PC-3 (cell line): ENCODE data around the gene CFAP45. TPM values are rescaled to one million over a fixed set of nuclear protein-coding genes. Genes with fewer than 3 reads are reported as not detected.
A peak's percentile ranks its signal among the peaks of the same experiment; 100 is the strongest.

Experiments
- ATAC-seq: fragments of 200-7000 bp; cut with Tn5 transposase; 2 replicates; pipeline ENCODE4 v1.9.1; 2020; ENCODE audit warnings: mild to moderate bottlenecking, moderate library complexity
- BruUV-seq: library from RNA; stranded (reverse); fragments of 400-500 nt; replicated peaks from 2 replicates; lab custom pipeline; 2021; lab: Mats Ljungman, UMichigan
- CTCF ChIA-PET: fragments of 300-600 bp; sonication (Branson Sonifier 250); formaldehyde crosslinking; loops from one replicate; lab custom pipeline; 2022; ENCODE audit warnings: antibody characterized with exemption; lab: Charles Lee
- POLR2A ChIA-PET: fragments of 300-600 bp; sonication (Branson Sonifier 250); formaldehyde crosslinking; loops from one replicate; lab custom pipeline; 2022; ENCODE audit warnings: antibody characterized with exemption; ENCODE audit not compliant: unreplicated experiment; lab: Charles Lee
- DNase-seq: peaks from one replicate; pipeline ENCODE4 v3.0.0-alpha.2; 2015
- H2AFZ ChIP-seq: fragments of 300-600 bp; sonication (generic); 2 replicates; pipeline ENCODE4 v1.6.0; 2016; ENCODE audit warnings: antibody characterized with exemption, low read length
- H3F3A ChIP-seq: fragments of 300-600 bp; sonication (generic); one replicate; pipeline ENCODE4 v1.6.0; 2017; ENCODE audit warnings: antibody characterized with exemption, low read length, control low read depth, mild to moderate bottlenecking; ENCODE audit not compliant: unreplicated experiment
- H3K27ac ChIP-seq: fragments of 300-600 bp; sonication (generic); 2 replicates; pipeline ENCODE4 v1.5.1; 2016; ENCODE audit warnings: mild to moderate bottlenecking, low read length
- H3K27me3 ChIP-seq: fragments of 300-600 bp; sonication (generic); 2 replicates; pipeline ENCODE4 v1.6.1; 2016; ENCODE audit warnings: low read length, mixed read lengths
- H3K36me3 ChIP-seq: fragments of 300-600 bp; sonication (generic); 2 replicates; pipeline ENCODE4 v1.6.1; 2016; ENCODE audit warnings: low read depth, mixed run types, low read length, mixed read lengths
- H3K4me1 ChIP-seq: fragments of 300-600 bp; sonication (generic); 2 replicates; pipeline ENCODE4 v1.5.1; 2016; ENCODE audit warnings: low read length; ENCODE audit not compliant: insufficient read depth
- H3K4me2 ChIP-seq: fragments of 300-600 bp; sonication (generic); 2 replicates; pipeline ENCODE4 v1.6.0; 2016; ENCODE audit warnings: low read length
- H3K4me3 ChIP-seq: fragments of 300-600 bp; sonication (generic); 2 replicates; pipeline ENCODE4 v1.5.1; 2016; ENCODE audit warnings: mild to moderate bottlenecking, low read length, mixed read lengths
- H3K79me2 ChIP-seq: fragments of 300-600 bp; sonication (generic); 2 replicates; pipeline ENCODE4 v1.6.1; 2017; ENCODE audit warnings: low read length, mixed read lengths
- H3K9ac ChIP-seq: fragments of 300-600 bp; sonication (generic); 2 replicates; pipeline ENCODE4 v1.6.0; 2016; ENCODE audit warnings: mild to moderate bottlenecking, low read length
- H3K9me2 ChIP-seq: fragments of 300-600 bp; sonication (generic); replicated peaks from 2 replicates; pipeline ENCODE4 v1.6.1; 2016; ENCODE audit warnings: mixed run types, low read length, mixed read lengths
- H3K9me3 ChIP-seq: fragments of 300-600 bp; sonication (generic); 2 replicates; pipeline ENCODE4 v1.6.1; 2016; ENCODE audit warnings: low read length, mixed read lengths
- H4K20me1 ChIP-seq: fragments of 300-600 bp; sonication (generic); 2 replicates; pipeline ENCODE4 v1.6.1; 2016; ENCODE audit warnings: low read length, mixed read lengths
- EZH2 ChIP-seq: fragments of 300-600 bp; sonication (generic); IDR thresholded peaks from one replicate; pipeline ENCODE4 v1.6.1; 2017; ENCODE audit warnings: antibody characterized with exemption, mild to moderate bottlenecking, low read length; ENCODE audit not compliant: unreplicated experiment
- EZH2phosphoT487 ChIP-seq: fragments of 300-600 bp; sonication (generic); IDR thresholded peaks from 2 replicates; pipeline ENCODE4 v1.6.1; 2018; ENCODE audit warnings: mild to moderate bottlenecking, antibody characterized with exemption, low read length, borderline replicate concordance
- intact Hi-C: fragments of 100-400 bp; cut with micrococcal nuclease; formaldehyde crosslinking; loops from 2 replicates; pipeline ENCODE4 v1.9.0; 2023
- total RNA-seq: library from RNA; depleted of rRNA; stranded (reverse); fragments of >200 nt; gene quantifications from 2 replicates; pipeline ENCODE4 v1.2.3, GENCODE V29; 2014
- TF ChIP-seq, protein P1 (sequence below): fragments of 300-600 bp; sonication (generic); conservative IDR thresholded peaks from 2 replicates; pipeline ENCODE4 v1.5.1; 2017; ENCODE audit warnings: antibody characterized with exemption, low read depth, mild to moderate bottlenecking, low read length

The CFAP45 gene
- total RNA-seq, 1 experiment from 2014 or later = 1.6 TPM

DNA sequence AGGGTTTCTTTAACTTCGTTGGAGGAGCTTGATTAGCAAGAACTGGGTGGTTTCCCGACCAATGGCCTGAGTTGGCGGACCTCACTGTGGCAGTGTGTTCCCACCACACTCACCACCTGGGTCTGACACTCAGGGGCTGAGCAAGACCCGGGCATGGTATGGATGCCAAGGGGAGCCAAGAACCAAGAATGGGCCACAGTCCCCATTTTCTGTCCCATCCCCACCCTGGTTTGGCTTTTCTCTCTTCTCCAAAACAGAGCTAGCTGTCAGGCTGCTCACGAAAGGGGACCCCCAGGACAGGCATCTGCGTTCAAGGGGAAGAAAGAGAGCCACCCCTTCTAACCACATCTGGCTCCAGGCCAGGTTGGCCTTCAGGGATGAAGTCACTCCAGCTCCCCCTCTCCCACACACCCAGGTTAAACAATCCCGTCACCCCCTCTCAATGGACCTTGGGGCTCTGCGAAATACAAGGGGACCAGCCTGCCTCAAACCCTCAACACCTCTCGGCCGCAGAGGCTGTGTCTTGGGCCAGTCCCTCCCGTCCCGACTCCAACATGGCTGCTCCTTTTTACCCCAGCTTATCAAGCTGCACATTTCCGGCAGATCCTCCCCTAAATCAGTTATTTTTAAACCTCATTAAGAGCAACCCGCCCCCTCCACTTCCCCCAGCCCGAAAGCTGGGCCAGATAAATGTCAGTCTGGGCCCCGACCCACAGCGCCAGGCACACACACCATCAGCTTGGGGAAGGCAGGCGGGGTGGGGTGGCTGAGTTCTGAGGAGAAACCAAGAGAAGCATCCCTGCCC lies 21.9 kb upstream of the CFAP45 start:
- Histone ChIP-seq H3K79me2 (peaks cover 84% of the 10 kb centered on the region), H3K9me2 (no peaks in the 10 kb centered on the region), H3K27ac (peak overlapping the region; percentile 99), H3F3A (peaks cover 7% of the 10 kb centered on the region), H3K4me1 (peaks cover 77% of the 10 kb centered on the region), H3K27me3 (no peaks in the 10 kb centered on the region), H3K9me3 (no peaks in the 10 kb centered on the region), H3K4me3 (peak overlapping the region; percentile 96), H3K9ac (peak overlapping the region; percentile 99), H3K4me2 (peak overlapping the region; percentile 98), H2AFZ (no peak overlapping the region), H3K36me3 (peaks cover 64% of the 10 kb centered on the region), H4K20me1 (peaks cover 64% of the 10 kb centered on the region)
- DNase-seq = no peak
- TF ChIP-seq EZH2 (no peak), EZH2phosphoT487 (no peak)
- TF ChIP-seq, protein P1, sequence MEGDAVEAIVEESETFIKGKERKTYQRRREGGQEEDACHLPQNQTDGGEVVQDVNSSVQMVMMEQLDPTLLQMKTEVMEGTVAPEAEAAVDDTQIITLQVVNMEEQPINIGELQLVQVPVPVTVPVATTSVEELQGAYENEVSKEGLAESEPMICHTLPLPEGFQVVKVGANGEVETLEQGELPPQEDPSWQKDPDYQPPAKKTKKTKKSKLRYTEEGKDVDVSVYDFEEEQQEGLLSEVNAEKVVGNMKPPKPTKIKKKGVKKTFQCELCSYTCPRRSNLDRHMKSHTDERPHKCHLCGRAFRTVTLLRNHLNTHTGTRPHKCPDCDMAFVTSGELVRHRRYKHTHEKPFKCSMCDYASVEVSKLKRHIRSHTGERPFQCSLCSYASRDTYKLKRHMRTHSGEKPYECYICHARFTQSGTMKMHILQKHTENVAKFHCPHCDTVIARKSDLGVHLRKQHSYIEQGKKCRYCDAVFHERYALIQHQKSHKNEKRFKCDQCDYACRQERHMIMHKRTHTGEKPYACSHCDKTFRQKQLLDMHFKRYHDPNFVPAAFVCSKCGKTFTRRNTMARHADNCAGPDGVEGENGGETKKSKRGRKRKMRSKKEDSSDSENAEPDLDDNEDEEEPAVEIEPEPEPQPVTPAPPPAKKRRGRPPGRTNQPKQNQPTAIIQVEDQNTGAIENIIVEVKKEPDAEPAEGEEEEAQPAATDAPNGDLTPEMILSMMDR = no peak
- intact Hi-C loops = no loop called here
- no TSS peak for BruUV-seq
- ATAC-seq = no peak
- CTCF ChIA-PET = interaction anchor here (0.7 kb wide), 1 partner anchor 29 kb away, joined by 3 read pairs; no protein-coding TSS in a partner anchor
- POLR2A ChIA-PET = no interaction called here

DNA sequence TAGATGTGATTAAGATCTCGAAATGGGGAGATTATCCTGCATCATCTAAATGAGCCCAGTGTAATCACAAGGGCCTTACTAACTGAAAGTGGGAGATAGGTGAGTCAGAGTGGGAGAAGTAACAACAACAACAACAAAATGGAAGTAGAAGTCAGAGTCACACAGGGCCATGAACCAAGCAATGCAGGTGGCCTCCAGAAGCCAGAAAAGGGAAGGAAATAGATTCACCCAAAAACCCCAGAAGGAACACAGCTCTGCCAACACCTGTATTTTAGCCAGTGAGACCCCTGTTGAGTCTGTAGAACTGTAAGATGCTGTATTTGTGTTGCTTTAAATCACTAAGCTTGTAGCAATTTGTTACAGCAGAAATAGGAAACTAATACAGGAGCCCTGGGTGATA lies 21.3 kb upstream of the CFAP45 start:
- peaks cover 64% of the 10 kb centered on the region for H3K36me3 ChIP-seq
- H3F3A ChIP-seq = peaks cover 13% of the 10 kb centered on the region
- POLR2A ChIA-PET = no interaction called here
- intact Hi-C loops = no loop called here
- H2AFZ ChIP-seq = no peak overlapping the region
- no TSS peak for BruUV-seq
- peak overlapping the region; percentile 98 for H3K4me2 ChIP-seq
- H3K27ac ChIP-seq = no peak overlapping the region; the same call in 1 of the 2 replicates
- no peak for TF ChIP-seq EZH2phosphoT487
- TF ChIP-seq EZH2 = no peak
- TF ChIP-seq, protein P1 = no peak
- DNase-seq (no peak), ATAC-seq (no peak)
- H4K20me1 ChIP-seq = peaks cover 67% of the 10 kb centered on the region
- H3K27me3 ChIP-seq = no peaks in the 10 kb centered on the region
- CTCF ChIA-PET = interaction anchor here (0.7 kb wide), 1 partner anchor 28 kb away, joined by 3 read pairs; no protein-coding TSS in a partner anchor
- peaks cover 84% of the 10 kb centered on the region for H3K79me2 ChIP-seq
- peaks cover 82% of the 10 kb centered on the region for H3K4me1 ChIP-seq
- H3K9me3 ChIP-seq = no peaks in the 10 kb centered on the region
- H3K4me3 ChIP-seq = peak overlapping the region; percentile 96; the same call in 1 of the 2 replicates
- no peak overlapping the region for H3K9ac ChIP-seq
- H3K9me2 ChIP-seq = no peaks in the 10 kb centered on the region

DNA sequence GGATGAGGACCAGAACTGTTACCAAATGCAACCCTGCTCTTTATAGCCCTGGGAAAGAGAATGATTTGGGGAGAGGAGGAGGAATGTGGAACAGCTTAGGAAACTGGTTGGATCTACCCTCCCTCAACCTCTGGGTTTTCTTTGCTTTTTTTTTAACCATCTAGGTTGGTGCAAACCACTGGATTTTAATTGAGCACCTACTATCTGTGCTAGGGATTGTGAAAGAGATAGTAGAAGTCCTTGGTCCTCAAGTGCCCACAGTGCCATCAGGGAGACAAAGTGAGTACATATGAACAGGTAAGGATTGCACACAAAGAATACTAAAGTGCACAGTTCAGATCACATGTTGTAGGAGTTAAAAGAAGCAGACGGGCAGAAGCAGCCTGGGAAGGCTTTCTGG lies 20.7 kb upstream of the CFAP45 start:
- ChIA-PET CTCF (no interaction called here), POLR2A (no interaction called here)
- Histone ChIP-seq H3K27ac (no peak overlapping the region; the same call in 1 of the 2 replicates), H3K9me2 (no peaks in the 10 kb centered on the region), H3K79me2 (peaks cover 83% of the 10 kb centered on the region), H3F3A (peaks cover 19% of the 10 kb centered on the region), H3K9me3 (no peaks in the 10 kb centered on the region), H3K36me3 (peaks cover 68% of the 10 kb centered on the region), H3K9ac (no peak overlapping the region), H4K20me1 (peaks cover 67% of the 10 kb centered on the region), H2AFZ (no peak overlapping the region), H3K27me3 (no peaks in the 10 kb centered on the region), H3K4me2 (peak overlapping the region; percentile 98), H3K4me3 (no peak overlapping the region; the same call in 1 of the 2 replicates), H3K4me1 (peaks cover 82% of the 10 kb centered on the region)
- intact Hi-C loops = no loop called here
- ATAC-seq = no peak
- BruUV-seq = no TSS peak
- TF ChIP-seq EZH2phosphoT487 = no peak
- no peak for DNase-seq
